ENCODE data around the gene CBFA2T3.

The CBFA2T3 gene

GRCh38 chr16:88825146-88825545, 151.9 kb downstream of the CBFA2T3 start:
- DNase-seq (ENCODE audit: low read depth) = no peak
- in situ Hi-C loops (cut with HindIII; ENCODE audit: low sequenced_read_pairs) = no loop called here
- H3K4me3 ChIP-seq (ENCODE audit: low read depth, low read length) = no peak overlapping the region
- no peak for TF ChIP-seq CTCF (IDR thresholded peaks at IDR 0.05; ENCODE audit: low read depth, low read length, missing control alignments)
